HCT116 (cell line): Measurements from ENCODE around the gene ALK. TPM values are rescaled to one million over a fixed set of nuclear protein-coding genes. Genes with fewer than 3 reads are reported as not detected.

ENCODE experiments used
- ATAC-seq: fragments of 200-7000 bp; cut with Tn5 transposase; 2 replicates; pipeline ENCODE4 v1.9.1; 2020; ENCODE audit warnings: mild to moderate bottlenecking, moderate library complexity
- BruUV-seq: library from RNA; stranded (reverse); fragments of 400-500 nt; replicated peaks from 2 replicates; lab custom pipeline; 2021; lab: Mats Ljungman, UMichigan
- CTCF ChIA-PET: fragments of 300-600 bp; sonication (Branson Sonifier 250); formaldehyde crosslinking; loops from one replicate; lab custom pipeline; 2021; ENCODE audit warnings: antibody characterized with exemption; lab: Charles Lee
- POLR2A ChIA-PET: fragments of 300-600, 350-600 bp; sonication (Branson Sonifier 250); formaldehyde crosslinking; loops from one replicate; lab custom pipeline; 2021; ENCODE audit warnings: antibody characterized with exemption; lab: Charles Lee
- RAD21 ChIA-PET, 2 experiments: fragments of 300-600 bp; sonication (Branson Sonifier 250); formaldehyde crosslinking; loops; one replicate each; lab custom pipeline; 2023; ENCODE audit warnings: low total read pairs in 2 of 2; ENCODE audit not compliant: uncharacterized antibody in 2 of 2, unreplicated experiment in 2 of 2, low non-redundant PET in 1 of 2; lab: Charles Lee
- DNase-seq: peaks from one replicate; pipeline ENCODE4 v3.0.0-alpha.2; 2010; ENCODE audit warnings: low read depth, low spot score
- H2AFZ ChIP-seq: fragments of 200-600 bp; shearing (Covaris generic), sonication (generic); 2 replicates; pipeline ENCODE4 v1.6.1; 2017; ENCODE audit warnings: low read depth, mixed run types, mixed read lengths, antibody characterized with exemption, low read length; ENCODE audit not compliant: poor library complexity, severe bottlenecking
- H3K27ac ChIP-seq: 2 replicates; pipeline ENCODE4 v1.5.1; 2012; ENCODE audit warnings: low read depth, low read length
- H3K27me3 ChIP-seq: fragments of 200-600 bp; sonication (generic); 2 replicates; pipeline ENCODE4 v1.6.1; 2016; ENCODE audit warnings: mixed run types, low read length, mixed read lengths; ENCODE audit not compliant: insufficient read depth
- H3K36me3 ChIP-seq, 2 experiments: fragments of 200-500 bp in 1 of 2; fragments of 200-600 bp in 1 of 2; sonication (Bioruptor generic) in 1 of 2; sonication (generic) in 1 of 2; 2 replicates each; pipeline versions ENCODE4 v1.5.1 to v1.6.1; 2014 to 2016; ENCODE audit warnings: low read length in 2 of 2, inconsistent platforms in 1 of 2, mixed read lengths in 1 of 2, mixed run types in 1 of 2; ENCODE audit not compliant: insufficient read depth in 2 of 2, control insufficient read depth in 1 of 2
- H3K4me1 ChIP-seq, 2 experiments: fragments of 200-600 bp in 1 of 2; sonication (generic) in 1 of 2; 2 replicates each; pipeline versions ENCODE4 v1.5.1 to v1.6.1; 2012 to 2017; ENCODE audit warnings: low read length in 2 of 2, inconsistent platforms in 1 of 2, mild to moderate bottlenecking in 1 of 2, mixed read lengths in 1 of 2, mixed run types in 1 of 2, moderate library complexity in 1 of 2; ENCODE audit not compliant: insufficient read depth in 2 of 2, control insufficient read depth in 1 of 2
- H3K4me2 ChIP-seq: fragments of 200-600 bp; sonication (generic); 2 replicates; pipeline ENCODE4 v1.6.1; 2017; ENCODE audit warnings: mixed run types, low read length, mixed read lengths
- H3K4me3 ChIP-seq, 2 experiments: fragments of 200-600 bp in 1 of 2; sonication (generic) in 1 of 2; replicated peaks in 1 of 2; 2 replicates each; pipeline ENCODE4 v1.5.1; 2011 to 2016; ENCODE audit warnings: low read length in 2 of 2, control low read depth in 1 of 2, low read depth in 1 of 2, mild to moderate bottlenecking in 1 of 2, mixed read lengths in 1 of 2, mixed run types in 1 of 2
- H3K79me2 ChIP-seq: fragments of 200-600 bp; sonication (generic); 2 replicates; pipeline ENCODE4 v1.6.1; 2017; ENCODE audit warnings: mild to moderate bottlenecking, mixed run types, low read length, moderate library complexity, mixed read lengths; ENCODE audit not compliant: insufficient read depth
- H3K9ac ChIP-seq: fragments of 200-600 bp; sonication (generic); 2 replicates; pipeline ENCODE4 v1.6.1; 2016; ENCODE audit warnings: low read length, mixed read lengths
- H3K9me2 ChIP-seq: fragments of 200-600 bp; sonication (generic), shearing (Covaris generic); 2 replicates; pipeline ENCODE4 v1.6.1; 2017; ENCODE audit warnings: mixed run types, mild to moderate bottlenecking, moderate library complexity; ENCODE audit not compliant: insufficient read depth
- H3K9me3 ChIP-seq, 2 experiments: fragments of 200-500 bp in 1 of 2; fragments of 200-600 bp in 1 of 2; sonication (Bioruptor generic) in 1 of 2; sonication (generic) in 1 of 2; 2 replicates each; pipeline ENCODE4 v1.6.1; 2014 to 2017; ENCODE audit warnings: low read length in 2 of 2, mixed read lengths in 2 of 2, inconsistent platforms in 1 of 2, low read depth in 1 of 2, mild to moderate bottlenecking in 1 of 2, mixed run types in 1 of 2, moderate library complexity in 1 of 2; ENCODE audit not compliant: control insufficient read depth in 1 of 2, insufficient read depth in 1 of 2
- H4K20me1 ChIP-seq: fragments of 200-600 bp; sonication (generic), shearing (Covaris generic); 2 replicates; pipeline ENCODE4 v1.6.1; 2017; ENCODE audit warnings: mixed run types, mild to moderate bottlenecking, moderate library complexity; ENCODE audit not compliant: insufficient read depth
- CTCF ChIP-seq, 3 experiments: fragments of 200-600 bp in 1 of 3; sonication (generic) in 1 of 3; IDR thresholded peaks in 2 of 3; conservative IDR thresholded peaks in 1 of 3; 2 replicates each; pipeline ENCODE4 v1.5.1; 2012 to 2017; ENCODE audit warnings: low read depth in 2 of 3, low read length in 2 of 3, antibody characterized with exemption in 1 of 3, borderline replicate concordance in 1 of 3, control low read depth in 1 of 3, mild to moderate bottlenecking in 1 of 3, mixed read lengths in 1 of 3, mixed run types in 1 of 3, moderate library complexity in 1 of 3; ENCODE audit not compliant: insufficient read depth in 1 of 3
- EGR1 ChIP-seq: IDR thresholded peaks from 2 replicates; pipeline ENCODE4 v1.6.1; 2012; ENCODE audit warnings: low read depth
- ELF1 ChIP-seq: IDR thresholded peaks from 2 replicates; pipeline ENCODE4 v1.6.1; 2012; ENCODE audit warnings: low read depth, borderline replicate concordance
- FOSL1 ChIP-seq: IDR thresholded peaks from 2 replicates; pipeline ENCODE4 v1.6.1; 2012; ENCODE audit warnings: low read depth
- JUND ChIP-seq: IDR thresholded peaks from 2 replicates; pipeline ENCODE4 v1.6.1; 2012
- POLR2AphosphoS5 ChIP-seq: IDR thresholded peaks from 2 replicates; pipeline ENCODE4 v1.6.1; 2011; ENCODE audit warnings: mild to moderate bottlenecking, low read depth, low read length, moderate library complexity
- SIN3A ChIP-seq: IDR thresholded peaks from 2 replicates; pipeline ENCODE4 v1.6.1; 2012; ENCODE audit warnings: low read depth
- TCF7L2 ChIP-seq: IDR thresholded peaks from 2 replicates; pipeline ENCODE4 v1.7.0; 2011; ENCODE audit warnings: borderline replicate concordance, inconsistent platforms; ENCODE audit not compliant: insufficient read depth, insufficient read length; ENCODE audit errors: extremely low read depth
- ZFX ChIP-seq: fragments of 450-650 bp; IDR thresholded peaks from 2 replicates; pipeline ENCODE4 v1.6.1; 2017
- ZNF274 ChIP-seq: fragments of 200-500 bp; sonication (Bioruptor generic); IDR thresholded peaks from 2 replicates; pipeline ENCODE4 v1.6.1; 2014; ENCODE audit warnings: mild to moderate bottlenecking, low read depth, low read length, inconsistent platforms
- intact Hi-C: fragments of 100-400 bp; cut with micrococcal nuclease; formaldehyde crosslinking; loops from 2 replicates; pipeline ENCODE4 v1.10.0; 2022
- total RNA-seq: library from RNA; stranded (reverse); gene quantifications from one replicate; pipeline ENCODE4 v1.2.1, GENCODE V29; 2021; ENCODE audit not compliant: unreplicated experiment
- TF ChIP-seq, protein P1 (sequence below): IDR thresholded peaks from 2 replicates; pipeline ENCODE4 v1.6.1; 2012
- TF ChIP-seq, protein P2 (sequence below): IDR thresholded peaks from 2 replicates; pipeline ENCODE4 v1.6.1; 2012

ALK gene
- total RNA-seq, 1 experiment from 2014 or later, result not detected

GRCh38 chr2:29810956-29811355 is 110.4 kb downstream of the ALK start:
- no peaks in the 10 kb centered on the region for H3K9me2 ChIP-seq
- H3K27me3 ChIP-seq, result peaks cover 63% of the 10 kb centered on the region
- no peak overlapping the region for H2AFZ ChIP-seq
- no TSS peak for BruUV-seq
- H3K27ac ChIP-seq, result no peak overlapping the region
- DNase-seq (no peak), ATAC-seq (no peak)
- no peak overlapping the region for H3K4me3 ChIP-seq
- H3K4me2 ChIP-seq, result no peak overlapping the region
- TF ChIP-seq EGR1 (no peak), ZNF274 (no peak), ELF1 (no peak), ZFX (no peak), SIN3A (no peak), FOSL1 (no peak), CTCF (IDR thresholded peaks at IDR 0.05 in 2 of 3, conservative IDR thresholded peaks at IDR 0.05 in 1 of 3; ENCODE audit: borderline replicate concordance in 1 of 3, insufficient read depth in 1 of 3, low read depth in 2 of 3, low read length in 2 of 3) (no peak), TCF7L2 (no peak), JUND (no peak), POLR2AphosphoS5 (no peak)
- TF ChIP-seq, protein P1, sequence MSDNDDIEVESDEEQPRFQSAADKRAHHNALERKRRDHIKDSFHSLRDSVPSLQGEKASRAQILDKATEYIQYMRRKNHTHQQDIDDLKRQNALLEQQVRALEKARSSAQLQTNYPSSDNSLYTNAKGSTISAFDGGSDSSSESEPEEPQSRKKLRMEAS, result no peak
- TF ChIP-seq, protein P2, sequence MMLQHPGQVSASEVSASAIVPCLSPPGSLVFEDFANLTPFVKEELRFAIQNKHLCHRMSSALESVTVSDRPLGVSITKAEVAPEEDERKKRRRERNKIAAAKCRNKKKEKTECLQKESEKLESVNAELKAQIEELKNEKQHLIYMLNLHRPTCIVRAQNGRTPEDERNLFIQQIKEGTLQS, result no peak
- POLR2A ChIA-PET, result no interaction called here
- H3K79me2 ChIP-seq, result no peaks in the 10 kb centered on the region
- RAD21 ChIA-PET, result no interaction called here
- no peaks in the 10 kb centered on the region for H3K4me1 ChIP-seq
- no peaks in the 10 kb centered on the region for H4K20me1 ChIP-seq
- intact Hi-C loops, result no loop called here
- H3K9me3 ChIP-seq, result no peaks in the 10 kb centered on the region
- CTCF ChIA-PET, result no interaction called here
- no peaks in the 10 kb centered on the region for H3K36me3 ChIP-seq
- H3K9ac ChIP-seq, result no peak overlapping the region
